ENCODE data around the gene CD96.
"Not testable (repeated sequence)": the region's sequence is repeated elsewhere in the genome, so short reads cannot be mapped to it uniquely, and the experiment has no call there.

Gene CD96

GRCh38 chr3:111595232-111595631 is 53.2 kb downstream of the CD96 start, which contains the start of gene ZBED2:
Gene ZBED2 (minus strand): TSS chr3:111595346. CDS start chr3:111594201, 1,145 bp downstream.
- DNase-seq, result no peak

- DNase-seq, result no peak
Measured at GRCh38 chr3:111596328-111596727, 54.3 kb downstream of the CD96 start.

- DNase-seq, result no peak
Measured at GRCh38 chr3:111598139-111598538, 56.1 kb downstream of the CD96 start.

GRCh38 chr3:111598552-111598951 is 56.6 kb downstream of the CD96 start:
- no peak for DNase-seq

- DNase-seq, result no peak
Measured at GRCh38 chr3:111601810-111602209, 59.8 kb downstream of the CD96 start.

GRCh38 chr3:111603679-111604078 is 61.7 kb downstream of the CD96 start:
- no peak for DNase-seq

GRCh38 chr3:111604119-111604518 is 62.1 kb downstream of the CD96 start:
- no peak for DNase-seq

- DNase-seq, result no peak
Measured at GRCh38 chr3:111605018-111605417, 63.0 kb downstream of the CD96 start.

GRCh38 chr3:111605493-111605892 is 63.5 kb downstream of the CD96 start:
- no peak for DNase-seq

GRCh38 chr3:111607240-111607920 is 65.4 kb downstream of the CD96 start:
- DNase-seq, result no peak

GRCh38 chr3:111608383-111608782 is 66.4 kb downstream of the CD96 start:
- no peak for DNase-seq

- no peak for DNase-seq
Measured at GRCh38 chr3:111609700-111610099, 67.7 kb downstream of the CD96 start.

- DNase-seq, result peak; percentile 24
Measured at GRCh38 chr3:111610189-111610588, 68.2 kb downstream of the CD96 start.

GRCh38 chr3:111610612-111611054 is 68.6 kb downstream of the CD96 start:
- no peak for DNase-seq

- DNase-seq, result no peak
Measured at GRCh38 chr3:111613294-111613693, 71.3 kb downstream of the CD96 start.

- DNase-seq, result no peak
Measured at GRCh38 chr3:111615880-111616279, 73.9 kb downstream of the CD96 start.

GRCh38 chr3:111616417-111617105 is 74.6 kb downstream of the CD96 start:
- DNase-seq, result peak; percentile 61

GRCh38 chr3:111617406-111617805 is 75.4 kb downstream of the CD96 start:
- no peak for DNase-seq

GRCh38 chr3:111617912-111618601 is 76.1 kb downstream of the CD96 start:
- DNase-seq, result no peak

- DNase-seq, result no peak
Measured at GRCh38 chr3:111618945-111619344, 76.9 kb downstream of the CD96 start.

GRCh38 chr3:111619833-111620232 is 77.8 kb downstream of the CD96 start:
- DNase-seq, result no peak

GRCh38 chr3:111621535-111621934 is 79.5 kb downstream of the CD96 start:
- DNase-seq, result no peak

GRCh38 chr3:111627092-111627491 is 85.1 kb downstream of the CD96 start:
- DNase-seq, result no peak

GRCh38 chr3:111629018-111629417 is 87.0 kb downstream of the CD96 start:
- DNase-seq, result not testable (repeated sequence)
